ENCODE measurements around the gene EHBP1.

DNA sequence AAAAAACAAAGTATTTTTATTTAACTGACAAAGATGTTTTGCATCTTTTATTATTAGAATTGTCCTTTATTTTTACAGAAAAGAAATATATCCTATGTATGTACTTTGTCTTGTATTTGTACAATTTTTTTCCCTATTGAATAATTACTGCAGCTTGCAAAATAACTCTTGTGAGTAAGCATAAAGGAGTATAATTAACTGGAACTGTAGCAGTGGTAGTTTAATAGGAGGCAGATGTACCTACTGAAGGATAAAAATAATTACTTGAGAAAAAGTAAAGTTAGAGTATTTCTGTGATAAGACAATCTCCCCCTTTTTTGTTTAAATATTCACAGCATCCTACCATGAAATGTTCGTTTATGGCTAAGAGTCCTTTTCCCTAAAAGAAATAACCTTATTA lies 34.7 kb downstream of the EHBP1 start:
- TF ChIP-seq, protein P1, sequence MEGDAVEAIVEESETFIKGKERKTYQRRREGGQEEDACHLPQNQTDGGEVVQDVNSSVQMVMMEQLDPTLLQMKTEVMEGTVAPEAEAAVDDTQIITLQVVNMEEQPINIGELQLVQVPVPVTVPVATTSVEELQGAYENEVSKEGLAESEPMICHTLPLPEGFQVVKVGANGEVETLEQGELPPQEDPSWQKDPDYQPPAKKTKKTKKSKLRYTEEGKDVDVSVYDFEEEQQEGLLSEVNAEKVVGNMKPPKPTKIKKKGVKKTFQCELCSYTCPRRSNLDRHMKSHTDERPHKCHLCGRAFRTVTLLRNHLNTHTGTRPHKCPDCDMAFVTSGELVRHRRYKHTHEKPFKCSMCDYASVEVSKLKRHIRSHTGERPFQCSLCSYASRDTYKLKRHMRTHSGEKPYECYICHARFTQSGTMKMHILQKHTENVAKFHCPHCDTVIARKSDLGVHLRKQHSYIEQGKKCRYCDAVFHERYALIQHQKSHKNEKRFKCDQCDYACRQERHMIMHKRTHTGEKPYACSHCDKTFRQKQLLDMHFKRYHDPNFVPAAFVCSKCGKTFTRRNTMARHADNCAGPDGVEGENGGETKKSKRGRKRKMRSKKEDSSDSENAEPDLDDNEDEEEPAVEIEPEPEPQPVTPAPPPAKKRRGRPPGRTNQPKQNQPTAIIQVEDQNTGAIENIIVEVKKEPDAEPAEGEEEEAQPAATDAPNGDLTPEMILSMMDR (conservative IDR thresholded peaks at IDR 0.05 in 1 of 2, IDR thresholded peaks at IDR 0.05 in 1 of 2; ENCODE audit: low read depth in 1 of 2, low read length in 2 of 2): no peak
- TF ChIP-seq EZH2 (IDR thresholded peaks at IDR 0.05; ENCODE audit: low read length, missing control alignments): no peak

Measured in fibroblast of lung (primary cell).